Hepatocyte (in vitro differentiated cells): ENCODE data around the gene TSPAN15.

ENCODE experiments used
- EZH2phosphoT487 ChIP-seq: fragments of 200-600 bp; sonication (generic); IDR thresholded peaks from one replicate; pipeline ENCODE4 v1.6.1; 2018; ENCODE audit warnings: antibody characterized with exemption, mild to moderate bottlenecking, low read depth, moderate library complexity; ENCODE audit not compliant: unreplicated experiment, severe bottlenecking
- TF ChIP-seq, protein P1 (sequence below): fragments of 200-600 bp; sonication (generic); IDR thresholded peaks from 2 replicates; pipeline ENCODE4 v1.5.1; 2016; ENCODE audit warnings: antibody characterized with exemption, mild to moderate bottlenecking; ENCODE audit not compliant: poor library complexity

DNA sequence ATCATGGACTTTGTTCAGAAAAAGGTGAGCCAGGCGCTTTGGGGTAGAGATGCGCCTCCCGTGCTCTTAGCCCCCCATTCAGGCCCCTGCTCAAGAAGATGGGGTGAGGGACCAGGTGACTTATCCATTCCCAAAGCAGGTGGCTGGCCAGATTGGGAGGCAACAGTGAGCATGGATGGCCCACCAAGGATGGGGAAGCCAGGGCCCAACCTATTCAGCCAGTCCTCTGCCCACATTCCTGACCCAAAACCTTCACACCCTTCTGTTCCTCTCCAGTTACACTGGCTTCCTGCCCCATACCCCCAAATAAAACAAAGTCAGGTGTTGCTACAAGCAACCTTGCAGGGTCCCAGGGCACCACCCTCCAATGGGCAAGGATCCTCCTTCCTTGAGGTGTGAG lies 44.4 kb downstream of the TSPAN15 start:
- TF ChIP-seq, protein P1, sequence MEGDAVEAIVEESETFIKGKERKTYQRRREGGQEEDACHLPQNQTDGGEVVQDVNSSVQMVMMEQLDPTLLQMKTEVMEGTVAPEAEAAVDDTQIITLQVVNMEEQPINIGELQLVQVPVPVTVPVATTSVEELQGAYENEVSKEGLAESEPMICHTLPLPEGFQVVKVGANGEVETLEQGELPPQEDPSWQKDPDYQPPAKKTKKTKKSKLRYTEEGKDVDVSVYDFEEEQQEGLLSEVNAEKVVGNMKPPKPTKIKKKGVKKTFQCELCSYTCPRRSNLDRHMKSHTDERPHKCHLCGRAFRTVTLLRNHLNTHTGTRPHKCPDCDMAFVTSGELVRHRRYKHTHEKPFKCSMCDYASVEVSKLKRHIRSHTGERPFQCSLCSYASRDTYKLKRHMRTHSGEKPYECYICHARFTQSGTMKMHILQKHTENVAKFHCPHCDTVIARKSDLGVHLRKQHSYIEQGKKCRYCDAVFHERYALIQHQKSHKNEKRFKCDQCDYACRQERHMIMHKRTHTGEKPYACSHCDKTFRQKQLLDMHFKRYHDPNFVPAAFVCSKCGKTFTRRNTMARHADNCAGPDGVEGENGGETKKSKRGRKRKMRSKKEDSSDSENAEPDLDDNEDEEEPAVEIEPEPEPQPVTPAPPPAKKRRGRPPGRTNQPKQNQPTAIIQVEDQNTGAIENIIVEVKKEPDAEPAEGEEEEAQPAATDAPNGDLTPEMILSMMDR: no peak
- no peak for TF ChIP-seq EZH2phosphoT487
